ENCODE results near the gene ANKRD53.

Gene ANKRD53

GRCh38 chr2:70943205-70943871, 35.1 kb upstream of the ANKRD53 start:
- no peak for DNase-seq (ENCODE audit: low read depth in 2 of 2)

GRCh38 chr2:70944111-70944690, 34.2 kb upstream of the ANKRD53 start:
- DNase-seq (ENCODE audit: low read depth in 2 of 2): no peak

DNA sequence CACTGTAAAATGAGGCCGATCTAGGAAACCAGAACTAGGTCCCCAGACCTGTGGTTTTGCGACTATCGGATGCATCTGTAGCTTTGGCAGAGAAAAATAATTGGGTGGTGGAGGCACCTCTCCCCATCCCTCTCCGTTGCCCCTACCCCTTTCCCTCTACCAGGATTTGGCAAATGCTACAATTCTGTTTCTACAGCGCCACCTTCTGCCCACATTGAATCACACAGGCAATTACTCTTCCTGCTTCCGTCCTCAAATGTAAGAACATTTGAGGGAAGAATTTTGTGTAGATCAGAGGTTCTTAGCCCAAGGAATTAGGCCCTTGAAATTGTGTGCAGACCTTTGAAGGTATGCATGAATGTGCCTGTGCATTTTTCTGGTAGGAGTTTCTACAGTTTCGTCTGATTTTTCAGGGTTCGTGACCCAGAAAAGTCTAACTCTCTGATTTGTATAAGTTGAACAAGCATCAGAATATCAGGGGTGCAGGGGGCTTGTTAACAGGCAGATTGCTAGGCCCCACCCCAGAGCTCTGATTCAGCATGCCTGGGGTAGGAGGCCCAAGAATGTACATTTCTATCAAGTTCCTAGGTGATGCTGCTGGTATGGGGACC, 31.5 kb upstream of the ANKRD53 start:
- peak; percentile 31 to 38 for DNase-seq (ENCODE audit: low read depth in 2 of 2)

- DNase-seq (ENCODE audit: low read depth in 2 of 2): no peak
These were observed 30.8 kb upstream of the ANKRD53 start for GRCh38 chr2:70947556-70948184.

- peak; percentile 74 to 77 for DNase-seq (ENCODE audit: low read depth in 2 of 2)
These were observed 30.0 kb upstream of the ANKRD53 start for GRCh38 chr2:70948337-70949003.

- DNase-seq (ENCODE audit: low read depth in 2 of 2): no peak
These were observed 29.3 kb upstream of the ANKRD53 start for GRCh38 chr2:70949086-70949485.

DNA sequence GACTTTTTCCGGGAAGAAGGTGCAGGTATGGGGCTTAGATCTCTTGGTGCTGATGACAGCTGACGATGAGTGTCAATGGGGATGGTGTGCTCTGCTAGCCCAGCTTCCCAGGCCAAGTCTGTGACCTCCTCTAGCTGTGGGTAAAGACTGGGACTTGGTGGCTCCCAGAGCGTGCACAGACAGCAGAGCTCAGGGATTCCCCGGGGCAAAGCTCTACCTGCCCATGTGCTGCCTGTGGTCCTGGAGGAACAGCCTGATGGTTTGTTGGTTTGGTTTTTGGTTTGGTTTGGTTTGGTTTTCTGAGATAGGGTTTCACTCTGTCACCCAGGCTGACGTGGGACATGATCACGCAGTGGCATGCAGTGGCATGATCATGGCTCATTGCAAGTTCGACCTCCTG, 23.5 kb upstream of the ANKRD53 start:
- DNase-seq (ENCODE audit: low read depth in 2 of 2): no peak

GRCh38 chr2:70956141-70956540, 22.3 kb upstream of the ANKRD53 start:
- DNase-seq (ENCODE audit: low read depth in 2 of 2): no peak

DNA sequence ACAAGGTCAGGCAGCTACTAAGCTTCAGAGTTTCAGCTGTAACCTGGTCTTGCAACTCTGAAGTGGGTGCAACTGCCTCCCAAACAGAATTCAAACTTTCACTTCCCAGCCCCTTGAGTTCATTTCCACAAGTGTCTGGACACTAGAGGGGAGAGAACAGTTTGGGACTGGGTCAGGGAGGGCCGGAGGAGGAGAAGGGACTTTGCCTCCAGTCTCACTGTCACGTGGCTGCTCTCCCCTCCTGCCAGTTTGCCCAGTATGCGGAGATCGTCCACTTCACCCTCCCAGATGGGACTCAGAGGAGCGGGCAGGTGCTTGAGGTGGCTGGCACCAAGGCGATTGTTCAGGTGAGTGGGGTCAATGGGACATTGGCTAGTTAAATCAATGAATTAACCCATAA, 20.6 kb upstream of the ANKRD53 start:
- no peak for DNase-seq (ENCODE audit: low read depth in 2 of 2)

GRCh38 chr2:70958759-70959158, 19.7 kb upstream of the ANKRD53 start:
- DNase-seq (ENCODE audit: low read depth in 2 of 2): no peak

GRCh38 chr2:70959271-70959761, 19.1 kb upstream of the ANKRD53 start:
- DNase-seq (ENCODE audit: low read depth in 2 of 2): no peak

- DNase-seq (ENCODE audit: low read depth in 2 of 2): no peak
These were observed 18.3 kb upstream of the ANKRD53 start for GRCh38 chr2:70959851-70960832.

DNA sequence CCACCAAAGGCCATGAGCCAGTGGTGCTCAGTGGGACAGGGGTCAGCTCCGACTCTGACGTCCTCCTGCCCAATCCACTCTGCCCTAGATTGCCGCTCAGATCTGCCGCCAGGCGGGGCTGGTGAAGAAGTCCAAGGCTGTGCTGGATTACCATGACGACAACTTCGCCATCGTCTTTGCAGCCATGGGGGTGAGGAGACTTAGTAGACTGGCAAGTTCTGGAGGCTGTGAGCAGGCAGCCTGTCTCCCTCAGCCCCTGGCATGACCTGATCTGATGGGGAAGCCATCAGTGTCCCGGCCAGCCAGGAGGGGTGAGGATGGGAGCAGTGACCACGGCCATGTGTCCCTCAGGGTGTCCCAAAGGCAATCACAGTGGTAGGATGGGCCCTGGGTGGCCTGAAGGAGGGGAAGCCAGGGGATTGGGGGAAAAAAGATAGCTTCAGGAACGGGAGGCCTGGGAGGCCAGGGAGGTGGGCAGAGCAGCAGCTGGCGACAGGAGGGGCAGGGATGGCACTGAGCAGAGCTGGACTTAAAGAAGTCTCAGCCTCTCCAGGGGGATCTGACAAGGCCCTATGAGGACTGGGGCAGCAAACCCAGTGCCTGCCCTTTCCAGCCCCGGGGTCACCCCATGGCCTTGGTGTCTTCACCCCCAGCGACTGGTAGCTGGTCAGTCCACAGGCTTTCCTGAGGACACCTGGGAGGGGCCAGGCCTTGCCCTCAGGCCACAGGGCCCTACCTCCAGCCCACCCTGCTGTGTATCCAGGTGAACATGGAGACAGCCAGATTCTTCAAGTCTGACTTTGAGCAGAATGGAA, 17.4 kb upstream of the ANKRD53 start:
- DNase-seq (ENCODE audit: low read depth in 2 of 2): no peak

DNA sequence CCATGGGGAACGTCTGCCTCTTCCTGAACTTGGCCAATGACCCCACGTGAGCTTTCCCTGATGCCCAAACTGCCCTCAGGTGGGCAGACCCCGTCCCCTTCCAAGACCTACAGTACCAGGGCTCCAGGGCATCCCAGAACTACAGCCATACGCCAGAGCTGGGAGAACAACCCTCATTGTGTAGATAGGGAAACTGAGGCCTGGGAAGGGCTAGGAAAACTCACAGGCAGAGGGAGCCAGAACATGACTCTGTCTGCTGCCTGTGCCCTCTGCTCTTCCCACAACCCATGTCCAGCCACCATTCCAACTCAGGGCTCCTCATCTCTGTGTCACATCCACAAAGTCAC, 16.8 kb upstream of the ANKRD53 start:
- DNase-seq (ENCODE audit: low read depth in 2 of 2): no peak

- DNase-seq (ENCODE audit: low read depth in 2 of 2): no peak
These were observed 16.1 kb upstream of the ANKRD53 start for GRCh38 chr2:70962211-70962884.

- no peak for DNase-seq (ENCODE audit: low read depth in 2 of 2)
These were observed 15.2 kb upstream of the ANKRD53 start for GRCh38 chr2:70962885-70963878.

DNA sequence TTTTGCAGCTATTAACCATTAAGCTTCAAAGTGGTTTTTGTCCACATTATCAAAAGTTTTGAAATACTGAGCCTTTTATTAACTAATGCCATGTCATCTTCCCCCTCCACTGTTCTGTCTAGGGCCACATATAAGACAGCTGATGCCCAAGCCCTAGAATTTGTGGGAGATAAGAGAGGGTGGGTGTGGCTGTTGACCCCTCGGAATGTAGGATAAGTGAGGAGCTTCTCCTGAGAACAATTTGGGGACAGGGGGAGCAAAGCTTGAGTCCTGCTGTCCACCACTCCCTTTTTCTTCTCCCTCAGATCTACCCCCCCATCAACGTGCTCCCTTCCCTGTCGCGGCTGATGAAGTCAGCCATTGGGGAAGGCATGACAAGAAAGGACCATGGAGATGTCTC, 14.3 kb upstream of the ANKRD53 start:
- DNase-seq (ENCODE audit: low read depth in 2 of 2): no peak

- DNase-seq (ENCODE audit: low read depth in 2 of 2): peak; percentile 76 to 82
These were observed 13.6 kb upstream of the ANKRD53 start for GRCh38 chr2:70964596-70965386.
